Measurements from ENCODE around the gene SUN1.
"Not testable (repeated sequence)": the region's sequence is repeated elsewhere in the genome, so short reads cannot be mapped to it uniquely, and the experiment has no call there.

Gene SUN1

DNA sequence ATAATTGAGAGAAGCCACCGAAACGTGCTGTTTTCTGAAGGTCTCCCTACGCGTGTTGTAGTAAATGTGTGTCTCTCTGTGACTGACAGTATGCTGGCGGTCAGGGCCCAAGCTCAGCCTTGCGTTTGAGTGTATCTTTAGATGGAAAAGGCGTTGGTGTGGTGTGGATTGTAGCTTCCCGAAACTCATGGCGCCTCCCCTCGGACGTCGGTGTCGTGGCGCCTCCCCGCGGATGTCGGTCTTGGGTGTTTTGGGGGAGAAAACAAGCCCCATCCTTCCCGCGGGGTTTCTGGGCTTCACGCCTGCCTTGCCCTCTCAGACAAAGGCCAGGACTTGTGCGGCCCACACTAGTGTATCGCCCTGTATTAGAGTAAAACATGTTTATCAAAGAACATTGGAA lies 12.8 kb downstream of the SUN1 start:
- DNase-seq (ENCODE audit: extremely low read depth, low read depth) = no peak
- no peak for TF ChIP-seq CTCF (IDR thresholded peaks at IDR 0.05; ENCODE audit: low read depth, low read length)

- no peak for TF ChIP-seq CTCF (IDR thresholded peaks at IDR 0.05; ENCODE audit: low read depth, low read length)
- DNase-seq (ENCODE audit: extremely low read depth, low read depth) = no peak
These were observed 13.5 kb downstream of the SUN1 start for GRCh38 chr7:845731-846130.

GRCh38 chr7:846958-847650 lies 14.8 kb downstream of the SUN1 start:
- DNase-seq (ENCODE audit: extremely low read depth, low read depth) = not testable (repeated sequence)

GRCh38 chr7:847728-848127 lies 15.5 kb downstream of the SUN1 start:
- DNase-seq (ENCODE audit: extremely low read depth, low read depth) = not testable (repeated sequence)

DNA sequence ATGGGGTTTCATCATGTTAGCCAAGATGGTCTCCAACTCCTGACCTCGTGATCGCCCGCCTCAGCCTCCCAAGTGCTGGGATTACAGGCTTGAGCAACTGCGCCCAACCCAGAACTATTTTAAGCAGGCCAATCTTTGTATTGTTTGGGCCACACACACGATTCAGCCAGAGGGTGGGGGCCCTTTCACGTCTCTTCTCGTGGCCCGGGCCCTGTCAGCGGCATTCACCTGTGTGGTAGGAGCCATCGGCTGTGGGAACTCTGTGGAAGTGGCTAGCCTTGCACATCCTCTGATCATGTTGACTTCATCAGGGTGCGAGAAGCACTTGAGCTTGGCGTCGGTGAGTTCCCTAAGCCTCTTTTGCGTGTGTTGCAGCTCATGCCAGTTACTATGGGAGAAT lies 16.9 kb downstream of the SUN1 start:
- TF ChIP-seq CTCF (IDR thresholded peaks at IDR 0.05; ENCODE audit: low read depth, low read length) = no peak
- DNase-seq (ENCODE audit: extremely low read depth, low read depth) = no peak

DNA sequence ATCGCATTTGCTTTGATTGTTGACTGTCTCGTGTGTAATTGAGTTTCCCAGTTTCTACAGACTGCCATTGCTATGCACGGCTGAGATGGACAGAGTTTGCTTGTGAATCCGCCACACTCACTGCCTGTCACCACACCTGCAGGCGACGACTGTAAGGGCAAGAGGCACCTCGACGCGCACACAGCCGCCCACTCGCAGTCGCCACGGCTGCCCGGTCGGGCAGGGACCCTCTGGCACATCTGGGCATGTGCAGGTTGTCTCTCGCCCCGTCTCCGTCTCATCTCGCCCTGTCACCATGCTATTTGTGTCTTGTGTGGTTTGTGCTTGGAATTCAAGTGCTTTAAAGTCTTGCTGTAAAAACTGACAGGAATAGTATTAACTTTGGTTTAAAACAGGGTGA lies 17.5 kb downstream of the SUN1 start:
- TF ChIP-seq CTCF (IDR thresholded peaks at IDR 0.05; ENCODE audit: low read depth, low read length) = no peak
- DNase-seq (ENCODE audit: extremely low read depth, low read depth) = no peak

DNA sequence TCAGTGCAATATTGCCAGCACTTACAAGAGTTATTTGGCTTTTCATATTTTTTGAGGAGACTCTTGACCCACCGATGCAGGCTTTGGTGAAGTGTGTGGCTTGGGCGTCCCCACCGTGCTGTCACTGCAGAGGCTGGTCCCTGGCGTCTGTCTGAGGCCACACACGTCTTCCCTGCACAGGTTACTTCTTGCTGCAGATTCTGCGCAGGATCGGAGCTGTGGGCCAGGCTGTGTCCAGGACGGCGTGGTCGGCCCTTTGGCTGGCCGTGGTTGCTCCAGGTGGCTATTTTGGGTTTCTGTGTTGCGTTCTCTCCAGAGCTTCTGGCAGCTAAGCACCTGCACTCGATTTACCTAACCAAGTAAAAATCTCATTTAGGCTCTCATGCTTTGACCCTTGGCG lies 18.9 kb downstream of the SUN1 start:
- no peak for TF ChIP-seq CTCF (IDR thresholded peaks at IDR 0.05; ENCODE audit: low read depth, low read length)
- no peak for DNase-seq (ENCODE audit: extremely low read depth, low read depth)

DNA sequence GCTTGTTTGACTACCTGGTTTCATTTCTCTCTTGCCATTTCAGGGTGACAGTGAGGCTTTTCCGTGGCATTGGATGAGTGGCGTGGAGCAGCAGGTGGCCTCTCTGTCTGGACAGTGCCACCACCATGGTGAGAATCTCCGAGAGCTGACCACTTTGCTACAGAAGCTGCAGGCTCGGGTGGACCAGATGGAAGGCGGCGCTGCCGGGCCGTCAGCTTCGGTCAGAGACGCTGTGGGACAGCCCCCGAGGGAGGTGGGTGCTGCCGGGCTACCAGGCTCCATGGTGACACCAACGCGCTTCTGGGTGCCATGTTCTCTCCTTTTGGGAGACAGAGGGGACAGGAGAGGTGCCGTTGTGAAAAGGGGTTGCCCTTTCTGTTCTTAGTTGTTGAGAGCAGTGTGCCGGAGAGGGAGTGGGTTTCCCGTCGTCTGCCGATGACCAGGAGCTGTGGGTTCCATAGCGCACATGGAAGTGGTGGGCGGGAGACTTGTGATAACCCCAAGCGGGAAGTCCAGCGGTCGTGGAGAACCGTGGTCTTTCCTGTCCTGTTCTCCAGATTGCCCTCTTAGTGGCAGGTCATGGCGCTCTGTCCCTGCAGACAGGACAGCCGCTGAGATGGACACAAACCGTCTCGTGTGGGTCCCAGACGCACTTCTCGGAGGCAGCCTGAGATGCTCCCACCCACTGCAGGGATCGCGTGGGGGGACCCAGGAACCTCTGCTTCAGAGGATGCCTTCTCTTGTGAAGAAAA lies 21.3 kb downstream of the SUN1 start:
- no peak for DNase-seq (ENCODE audit: extremely low read depth, low read depth)
- no peak for TF ChIP-seq CTCF (IDR thresholded peaks at IDR 0.05; ENCODE audit: low read depth, low read length)

Measured in AG09319 (cell line).